ENCODE measurements around the gene HERC2. TPM values are rescaled to one million over a fixed set of nuclear protein-coding genes. Genes with fewer than 3 reads are reported as not detected.

The HERC2 gene
- total and polyA plus RNA-seq, 2 experiments from 2014 or later = 37.7 to 64.4 TPM

- H3K36me3 ChIP-seq = peaks cover 57% of the 10 kb centered on the region
- TF ChIP-seq CTCF (IDR thresholded peaks at IDR 0.05; ENCODE audit: low read depth, low read length) = no peak
- H3K4me1 ChIP-seq (ENCODE audit: low read depth) = no peaks in the 10 kb centered on the region
- H3K4me3 ChIP-seq = no peak overlapping the region
- no peak overlapping the region for H3K27ac ChIP-seq
- H3K9me3 ChIP-seq (ENCODE audit: low read depth) = no peaks in the 10 kb centered on the region
- H3K27me3 ChIP-seq = no peaks in the 10 kb centered on the region
- no peak for DNase-seq (ENCODE audit: low read depth in 1 of 2, low spot score in 1 of 2)
These were observed 201.7 kb downstream of the HERC2 start for GRCh38 chr15:28120359-28120640.

- peaks cover 55% of the 10 kb centered on the region for H3K36me3 ChIP-seq
- no peak overlapping the region for H3K27ac ChIP-seq
- TF ChIP-seq CTCF (IDR thresholded peaks at IDR 0.05; ENCODE audit: low read depth, low read length) = no peak
- no peak overlapping the region for H3K4me3 ChIP-seq
- DNase-seq (ENCODE audit: low read depth in 1 of 2, low spot score in 1 of 2) = no peak
- no peaks in the 10 kb centered on the region for H3K27me3 ChIP-seq
- H3K9me3 ChIP-seq (ENCODE audit: low read depth) = no peaks in the 10 kb centered on the region
- no peaks in the 10 kb centered on the region for H3K4me1 ChIP-seq (ENCODE audit: low read depth)
These were observed 203.4 kb downstream of the HERC2 start for GRCh38 chr15:28118531-28118930.

- Histone ChIP-seq H3K27me3 (no peaks in the 10 kb centered on the region), H3K4me3 (no peak overlapping the region), H3K9me3 (ENCODE audit: low read depth) (no peaks in the 10 kb centered on the region), H3K4me1 (ENCODE audit: low read depth) (no peaks in the 10 kb centered on the region), H3K27ac (no peak overlapping the region), H3K36me3 (peaks cover 58% of the 10 kb centered on the region)
- DNase-seq (ENCODE audit: low read depth in 1 of 2, low spot score in 1 of 2) = no peak
- TF ChIP-seq CTCF (IDR thresholded peaks at IDR 0.05; ENCODE audit: low read depth, low read length) = no peak
These were observed 203.9 kb downstream of the HERC2 start for GRCh38 chr15:28118083-28118482.

- Histone ChIP-seq H3K4me3 (no peak overlapping the region), H3K4me1 (ENCODE audit: low read depth) (no peaks in the 10 kb centered on the region), H3K27ac (no peak overlapping the region), H3K27me3 (no peaks in the 10 kb centered on the region), H3K36me3 (peaks cover 58% of the 10 kb centered on the region), H3K9me3 (ENCODE audit: low read depth) (no peaks in the 10 kb centered on the region)
- DNase-seq (ENCODE audit: low read depth in 1 of 2, low spot score in 1 of 2) = no peak
- no peak for TF ChIP-seq CTCF (IDR thresholded peaks at IDR 0.05; ENCODE audit: low read depth, low read length)
These were observed 204.5 kb downstream of the HERC2 start for GRCh38 chr15:28117432-28117990.

GRCh38 chr15:28116521-28117431 is 205.2 kb downstream of the HERC2 start:
- Histone ChIP-seq H3K27ac (no peak overlapping the region), H3K4me1 (ENCODE audit: low read depth) (no peaks in the 10 kb centered on the region), H3K4me3 (no peak overlapping the region), H3K27me3 (no peaks in the 10 kb centered on the region), H3K9me3 (ENCODE audit: low read depth) (no peaks in the 10 kb centered on the region), H3K36me3 (peaks cover 63% of the 10 kb centered on the region)
- no peak for DNase-seq (ENCODE audit: low read depth in 1 of 2, low spot score in 1 of 2)
- TF ChIP-seq CTCF (IDR thresholded peaks at IDR 0.05; ENCODE audit: low read depth, low read length) = no peak

All from cardiac muscle cell (in vitro differentiated cells and primary cell).